Mononuclear cell (primary cell): Measurements from ENCODE around the gene DNAJC6. TPM values are rescaled to one million over a fixed set of nuclear protein-coding genes. Genes with fewer than 3 reads are reported as not detected.
"Not testable (repeated sequence)": the region's sequence is repeated elsewhere in the genome, so short reads cannot be mapped to it uniquely, and the experiment has no call there.

ENCODE experiments used
- H3K27me3 ChIP-seq: 2 replicates; pipeline ENCODE4 v1.6.0; 2011; ENCODE audit warnings: low read length, control low read depth; ENCODE audit not compliant: insufficient read depth
- H3K4me1 ChIP-seq: 2 replicates; pipeline ENCODE4 v1.5.1; 2011; ENCODE audit warnings: mild to moderate bottlenecking, low read length, control low read depth; ENCODE audit not compliant: insufficient read depth
- H3K4me3 ChIP-seq: 2 replicates; pipeline ENCODE4 v1.5.1; 2011; ENCODE audit warnings: mild to moderate bottlenecking, low read length, moderate library complexity
- H3K9me3 ChIP-seq: 2 replicates; pipeline ENCODE4 v1.5.1; 2011; ENCODE audit warnings: low read depth, mild to moderate bottlenecking, control low read depth, low read length
- total RNA-seq: library from RNA; depleted of rRNA; stranded (reverse); fragments of >200 nt; gene quantifications from one replicate; pipeline ENCODE4 v1.2.3, GENCODE V29; 2012

Gene DNAJC6
- total RNA-seq, 1 donor = 8.5 TPM

DNA sequence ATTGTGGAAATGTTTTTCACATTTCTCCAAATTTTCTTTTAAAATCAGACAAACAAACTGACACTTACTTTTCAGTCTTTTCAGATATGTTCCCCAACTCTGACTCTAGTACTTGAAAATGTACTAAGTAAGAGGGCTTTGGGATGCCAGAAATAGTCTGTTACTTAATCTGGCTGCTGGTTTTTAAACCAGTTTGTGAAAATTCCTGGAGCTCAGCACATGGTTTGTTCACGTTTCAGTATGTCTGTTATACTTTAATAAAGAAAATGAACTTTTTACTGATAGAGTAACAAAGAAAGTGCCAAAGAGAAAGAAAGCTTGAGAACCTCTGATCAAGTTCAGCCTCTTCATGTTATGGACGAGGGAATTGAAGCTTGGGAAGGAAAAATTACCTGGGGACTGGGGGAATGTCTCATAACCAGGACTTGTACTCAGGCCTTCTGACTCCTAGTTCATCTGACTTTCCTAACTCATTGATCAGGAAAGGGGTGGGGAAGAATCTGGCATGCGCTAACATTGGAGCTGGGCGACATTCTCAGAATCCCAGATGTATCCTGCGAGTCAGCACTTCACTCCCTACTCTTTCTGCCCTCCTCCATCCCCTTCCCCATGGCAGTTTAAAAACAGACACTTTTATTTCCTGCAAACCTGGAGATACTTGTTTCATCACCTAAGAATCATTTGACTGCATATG is 30.8 kb upstream of the DNAJC6 start:
- Histone ChIP-seq H3K27me3 (no peaks in the 10 kb centered on the region), H3K9me3 (no peaks in the 10 kb centered on the region), H3K4me3 (no peak overlapping the region), H3K4me1 (no peaks in the 10 kb centered on the region)

DNA sequence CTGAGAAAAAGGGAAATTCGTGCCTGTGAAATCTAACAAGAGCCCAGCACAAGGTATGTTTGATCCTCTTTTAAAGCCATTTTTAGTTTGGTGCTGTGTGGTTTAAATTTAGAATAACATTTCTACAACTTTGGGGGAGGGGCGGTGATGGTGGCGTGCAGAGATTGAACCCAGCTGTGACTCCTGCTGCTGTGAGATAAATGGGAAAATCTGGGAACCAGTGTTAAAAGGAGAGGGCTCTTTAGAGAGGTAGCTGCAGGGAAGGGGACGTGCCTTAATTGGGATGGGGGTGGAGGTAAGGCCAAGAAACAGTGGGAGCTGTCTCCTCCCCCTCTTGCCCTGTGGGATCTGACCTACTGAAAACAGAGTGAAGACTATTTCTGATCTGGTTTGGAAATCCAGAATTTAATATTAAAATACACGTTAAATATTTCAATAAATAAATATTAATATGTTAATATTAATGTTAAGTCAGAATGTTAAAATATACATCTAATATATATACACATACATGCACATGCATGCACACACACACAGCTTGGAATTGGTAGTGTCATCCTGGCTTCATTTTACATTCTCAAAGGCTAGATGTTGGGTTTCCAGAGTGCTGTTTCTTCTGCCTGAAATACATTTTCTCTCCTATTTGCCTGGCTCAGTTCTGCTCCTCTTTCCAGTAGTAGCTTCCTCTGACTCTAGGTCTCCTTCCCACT is 30.1 kb upstream of the DNAJC6 start:
- no peak overlapping the region for H3K4me3 ChIP-seq
- H3K9me3 ChIP-seq = no peaks in the 10 kb centered on the region
- H3K27me3 ChIP-seq = no peaks in the 10 kb centered on the region
- no peaks in the 10 kb centered on the region for H3K4me1 ChIP-seq

GRCh38 chr1:65281846-65282245 is 27.5 kb upstream of the DNAJC6 start:
- no peaks in the 10 kb centered on the region for H3K27me3 ChIP-seq
- H3K4me1 ChIP-seq = no peaks in the 10 kb centered on the region
- H3K4me3 ChIP-seq = no peak overlapping the region
- no peaks in the 10 kb centered on the region for H3K9me3 ChIP-seq

GRCh38 chr1:65284229-65284628 is 25.1 kb upstream of the DNAJC6 start:
- Histone ChIP-seq H3K4me1 (no peaks in the 10 kb centered on the region), H3K9me3 (no peaks in the 10 kb centered on the region), H3K4me3 (no peak overlapping the region), H3K27me3 (no peaks in the 10 kb centered on the region)

- no peak overlapping the region for H3K4me3 ChIP-seq
- H3K27me3 ChIP-seq = no peaks in the 10 kb centered on the region
- no peaks in the 10 kb centered on the region for H3K9me3 ChIP-seq
- no peaks in the 10 kb centered on the region for H3K4me1 ChIP-seq
Measured at GRCh38 chr1:65289449-65289848, 19.9 kb upstream of the DNAJC6 start.

DNA sequence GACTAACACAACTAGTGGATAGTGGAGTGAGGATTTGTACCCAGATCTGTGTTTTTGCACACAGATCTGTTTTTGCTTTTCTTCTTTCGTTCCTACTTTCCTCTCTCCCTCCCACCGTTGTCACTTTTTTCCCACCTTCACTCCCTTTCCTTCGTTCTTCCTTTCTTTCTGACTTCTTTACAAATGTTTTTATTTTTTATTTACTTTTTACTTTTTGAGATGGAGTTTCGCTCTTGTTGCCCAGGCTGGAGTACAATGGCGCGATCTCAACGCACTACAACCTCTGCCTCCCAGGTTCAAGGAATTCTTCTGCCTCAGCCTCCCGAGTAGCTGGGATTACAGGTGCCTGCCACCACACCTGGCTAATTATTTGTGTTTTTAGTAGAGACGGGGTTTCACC is 17.5 kb upstream of the DNAJC6 start:
- not testable (repeated sequence) for H3K4me3 ChIP-seq, H3K9me3 ChIP-seq, H3K4me1 ChIP-seq, H3K27me3 ChIP-seq

DNA sequence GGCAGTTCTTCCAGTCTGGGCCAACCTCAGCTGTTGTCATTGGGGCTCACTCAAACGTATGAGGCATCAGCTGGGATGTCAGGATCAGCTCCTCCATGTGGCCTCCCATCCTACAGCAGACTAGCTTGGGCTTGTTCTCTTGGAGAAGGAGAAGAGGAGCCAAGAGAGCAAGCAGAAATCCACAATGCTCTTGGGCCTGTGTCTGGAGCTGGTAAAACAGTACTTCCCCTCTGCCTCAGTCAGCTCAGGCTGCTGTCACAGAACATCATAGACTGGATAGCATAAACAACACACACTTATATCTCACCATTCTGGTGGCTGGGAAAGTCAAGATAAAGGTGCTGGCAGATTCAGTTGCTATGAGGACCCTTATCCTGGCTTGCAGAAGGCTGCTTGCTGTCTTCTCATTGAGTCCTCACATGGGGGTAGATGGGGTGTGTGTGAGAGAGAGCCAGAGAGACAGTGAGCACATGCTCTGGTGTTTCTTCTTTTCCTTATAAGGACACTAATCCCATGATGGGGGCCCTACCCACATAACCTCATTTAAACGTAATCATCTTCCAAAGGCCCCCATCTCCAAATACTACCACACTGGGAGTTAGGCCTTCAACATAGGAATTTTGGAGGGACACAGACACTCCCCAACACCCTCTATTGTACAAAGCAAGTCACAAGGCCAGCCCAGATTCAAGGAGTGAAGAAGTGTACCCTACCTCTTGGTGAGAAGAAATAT is 16.3 kb upstream of the DNAJC6 start:
- Histone ChIP-seq H3K4me3 (no peak overlapping the region), H3K9me3 (no peaks in the 10 kb centered on the region), H3K4me1 (no peaks in the 10 kb centered on the region), H3K27me3 (no peaks in the 10 kb centered on the region)

- Histone ChIP-seq H3K27me3 (no peaks in the 10 kb centered on the region), H3K4me3 (no peak overlapping the region), H3K9me3 (no peaks in the 10 kb centered on the region), H3K4me1 (no peaks in the 10 kb centered on the region)
Measured at GRCh38 chr1:65297706-65298105, 11.6 kb upstream of the DNAJC6 start.

DNA sequence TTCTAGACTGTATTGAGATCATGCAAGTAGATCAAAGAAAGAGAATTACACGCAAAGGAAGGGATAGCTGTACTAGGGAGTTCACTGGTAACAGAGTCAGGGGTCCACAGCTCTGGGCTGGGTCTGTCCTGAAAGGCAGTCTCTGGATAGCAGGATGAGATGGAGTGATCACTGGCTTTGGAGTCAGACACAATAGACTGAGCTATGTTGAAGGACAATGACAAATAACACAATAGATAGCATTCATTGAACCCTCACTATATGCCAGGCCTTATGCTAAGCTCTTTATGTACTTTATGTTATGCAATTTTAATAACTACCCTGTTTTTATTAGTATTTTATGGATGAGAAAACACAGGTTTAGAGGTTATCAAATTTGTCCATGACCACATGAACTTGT is 10.0 kb upstream of the DNAJC6 start:
- H3K27me3 ChIP-seq = no peaks in the 10 kb centered on the region
- no peaks in the 10 kb centered on the region for H3K4me1 ChIP-seq
- H3K9me3 ChIP-seq = no peaks in the 10 kb centered on the region
- H3K4me3 ChIP-seq = no peak overlapping the region

- H3K27me3 ChIP-seq = peaks cover 35% of the 10 kb centered on the region
- peaks cover 8% of the 10 kb centered on the region for H3K4me1 ChIP-seq
- no peaks in the 10 kb centered on the region for H3K9me3 ChIP-seq
- H3K4me3 ChIP-seq = no peak overlapping the region
Measured at GRCh38 chr1:65308781-65309303, 501 bp upstream of the DNAJC6 start.

DNA sequence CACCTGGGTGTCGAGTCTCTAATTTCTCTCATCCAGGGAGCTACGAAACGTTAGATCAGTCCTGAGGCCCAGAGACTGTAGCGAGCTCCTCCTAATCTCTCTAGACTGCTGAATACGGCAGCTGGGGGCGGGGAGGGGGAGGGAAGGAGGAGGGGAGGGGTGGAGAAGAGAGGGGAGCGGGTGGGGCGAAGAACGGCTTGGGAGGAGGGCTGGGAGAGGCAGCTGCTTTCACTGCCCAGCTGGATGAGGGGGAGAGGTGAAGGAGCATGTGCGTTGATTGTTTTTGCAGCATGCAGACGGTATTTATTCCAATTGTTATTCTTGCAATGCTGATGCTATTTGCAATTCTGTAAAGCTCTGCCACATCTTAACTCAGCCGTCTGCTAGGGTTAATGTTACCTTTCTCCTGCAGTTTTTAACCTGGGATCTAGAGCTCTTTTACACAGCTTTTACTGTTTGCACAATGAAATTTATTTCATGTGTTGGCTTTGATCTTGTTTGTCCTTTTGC is 790 bp downstream of the DNAJC6 start:
- Histone ChIP-seq H3K9me3 (no peaks in the 10 kb centered on the region), H3K4me1 (peaks cover 8% of the 10 kb centered on the region), H3K4me3 (no peak overlapping the region), H3K27me3 (peaks cover 35% of the 10 kb centered on the region)

GRCh38 chr1:65311760-65312159 is 2.4 kb downstream of the DNAJC6 start:
- Histone ChIP-seq H3K4me3 (no peak overlapping the region), H3K9me3 (no peaks in the 10 kb centered on the region), H3K27me3 (peaks cover 35% of the 10 kb centered on the region), H3K4me1 (peaks cover 8% of the 10 kb centered on the region)

- Histone ChIP-seq H3K27me3 (peaks cover 8% of the 10 kb centered on the region), H3K4me3 (no peak overlapping the region), H3K9me3 (no peaks in the 10 kb centered on the region), H3K4me1 (no peaks in the 10 kb centered on the region)
Measured at GRCh38 chr1:65316233-65316632, 6.9 kb downstream of the DNAJC6 start.

GRCh38 chr1:65317866-65318653 is 8.7 kb downstream of the DNAJC6 start:
- Histone ChIP-seq H3K4me3 (no peak overlapping the region), H3K4me1 (no peaks in the 10 kb centered on the region), H3K27me3 (no peaks in the 10 kb centered on the region), H3K9me3 (no peaks in the 10 kb centered on the region)
